ENCODE measurements around the gene GTF3C2. TPM values are rescaled to one million over a fixed set of nuclear protein-coding genes. Genes with fewer than 3 reads are reported as not detected.

GTF3C2 gene
- total and polyA plus RNA-seq, 9 of the 15 experiments (the other 6 are each of a cell fraction or from before 2014, with no cell fraction given), result 35.5 to 96.8 (median 53.0) TPM

DNA sequence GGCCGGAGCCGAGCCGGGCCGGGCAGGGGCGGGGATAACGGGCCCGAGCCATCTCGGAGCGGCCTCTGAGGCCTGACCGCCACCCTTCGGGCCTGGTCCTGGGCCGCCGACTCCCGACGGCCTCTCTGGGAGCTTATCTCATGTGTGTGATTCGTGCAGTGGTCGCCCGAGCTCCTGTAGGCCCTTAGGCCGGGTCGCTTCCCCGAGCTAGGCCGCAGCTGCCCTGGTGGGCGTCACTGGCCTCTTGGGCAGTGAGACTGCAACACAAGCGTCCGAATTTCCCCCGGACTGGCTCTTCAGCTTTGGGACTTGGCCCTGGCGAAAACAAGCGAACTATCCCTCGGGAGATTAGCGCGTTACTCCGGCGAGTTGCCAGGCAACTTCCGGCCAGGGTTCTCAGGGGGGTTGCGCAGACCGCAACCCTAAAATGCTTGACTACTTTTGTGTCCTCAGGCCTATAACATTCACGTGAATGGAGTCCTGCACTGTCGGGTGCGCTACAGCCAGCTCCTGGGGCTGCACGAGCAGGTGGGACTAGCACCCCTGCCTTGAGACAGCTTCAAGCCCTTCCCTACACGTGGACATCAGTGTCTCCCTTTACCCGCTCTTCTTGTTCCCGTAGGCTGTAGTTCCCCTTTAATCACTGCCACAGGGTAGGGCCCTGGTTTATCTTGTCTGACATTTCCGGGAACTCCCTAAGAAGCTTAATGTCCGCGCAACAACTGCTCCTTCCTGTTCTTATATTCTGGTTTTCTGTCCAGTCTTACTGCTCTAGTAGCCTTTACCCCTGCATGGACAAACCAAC is 14.5 kb upstream of the GTF3C2 start (continued):
- TF ChIP-seq, protein P1, sequence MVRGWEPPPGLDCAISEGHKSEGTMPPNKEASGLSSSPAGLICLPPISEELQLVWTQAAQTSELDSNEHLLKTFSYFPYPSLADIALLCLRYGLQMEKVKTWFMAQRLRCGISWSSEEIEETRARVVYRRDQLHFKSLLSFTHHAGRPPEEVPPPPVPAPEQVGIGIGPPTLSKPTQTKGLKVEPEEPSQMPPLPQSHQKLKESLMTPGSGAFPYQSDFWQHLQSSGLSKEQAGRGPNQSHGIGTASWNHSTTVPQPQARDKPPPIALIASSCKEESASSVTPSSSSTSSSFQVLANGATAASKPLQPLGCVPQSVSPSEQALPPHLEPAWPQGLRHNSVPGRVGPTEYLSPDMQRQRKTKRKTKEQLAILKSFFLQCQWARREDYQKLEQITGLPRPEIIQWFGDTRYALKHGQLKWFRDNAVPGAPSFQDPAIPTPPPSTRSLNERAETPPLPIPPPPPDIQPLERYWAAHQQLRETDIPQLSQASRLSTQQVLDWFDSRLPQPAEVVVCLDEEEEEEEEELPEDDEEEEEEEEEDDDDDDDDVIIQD (CRISPR knock-in tag; IDR thresholded peaks at IDR 0.05), result no peak
- TF ChIP-seq FOXA3 (CRISPR knock-in tag; conservative IDR thresholded peaks at IDR 0.05 in 1 of 2, IDR thresholded peaks at IDR 0.05 in 1 of 2) (no peak; a peak in 1 of 4 replicates), PHTF2 (CRISPR knock-in tag; IDR thresholded peaks at IDR 0.05) (no peak), TEAD4 (IDR thresholded peaks at IDR 0.05; ENCODE audit: low read length) (no peak), TEAD4 (CRISPR knock-in tag; IDR thresholded peaks at IDR 0.05; ENCODE audit: borderline replicate concordance) (no peak), ZSCAN32 (CRISPR knock-in tag; IDR thresholded peaks at IDR 0.05) (no peak; the same call in 1 of the 2 replicates), RCOR1 (IDR thresholded peaks at IDR 0.05; ENCODE audit: borderline replicate concordance in 1 of 2, low read depth in 2 of 2, low read length in 2 of 2) (peak in 1 of 2 experiments; percentile 85; a peak in 2 of 4 replicates), PURB (CRISPR knock-in tag; IDR thresholded peaks at IDR 0.05; ENCODE audit: low read depth) (no peak), MITF (IDR thresholded peaks at IDR 0.05) (no peak), NONO (IDR thresholded peaks at IDR 0.05; ENCODE audit: low read depth in 2 of 2, low read length in 1 of 2) (0 out of 4 replicates have a peak, but pooled peaks of 1 of the 2 experiments have one; percentile 10), ZNF146 (CRISPR knock-in tag; IDR thresholded peaks at IDR 0.05; ENCODE audit: unreplicated experiment) (no peak), ZNF311 (CRISPR knock-in tag; IDR thresholded peaks at IDR 0.05) (no peak), NELFE (IDR thresholded peaks at IDR 0.05; ENCODE audit: insufficient read depth, insufficient read length) (no peak), MCM3 (IDR thresholded peaks at IDR 0.05) (no peak)
- TF ChIP-seq, protein P2, sequence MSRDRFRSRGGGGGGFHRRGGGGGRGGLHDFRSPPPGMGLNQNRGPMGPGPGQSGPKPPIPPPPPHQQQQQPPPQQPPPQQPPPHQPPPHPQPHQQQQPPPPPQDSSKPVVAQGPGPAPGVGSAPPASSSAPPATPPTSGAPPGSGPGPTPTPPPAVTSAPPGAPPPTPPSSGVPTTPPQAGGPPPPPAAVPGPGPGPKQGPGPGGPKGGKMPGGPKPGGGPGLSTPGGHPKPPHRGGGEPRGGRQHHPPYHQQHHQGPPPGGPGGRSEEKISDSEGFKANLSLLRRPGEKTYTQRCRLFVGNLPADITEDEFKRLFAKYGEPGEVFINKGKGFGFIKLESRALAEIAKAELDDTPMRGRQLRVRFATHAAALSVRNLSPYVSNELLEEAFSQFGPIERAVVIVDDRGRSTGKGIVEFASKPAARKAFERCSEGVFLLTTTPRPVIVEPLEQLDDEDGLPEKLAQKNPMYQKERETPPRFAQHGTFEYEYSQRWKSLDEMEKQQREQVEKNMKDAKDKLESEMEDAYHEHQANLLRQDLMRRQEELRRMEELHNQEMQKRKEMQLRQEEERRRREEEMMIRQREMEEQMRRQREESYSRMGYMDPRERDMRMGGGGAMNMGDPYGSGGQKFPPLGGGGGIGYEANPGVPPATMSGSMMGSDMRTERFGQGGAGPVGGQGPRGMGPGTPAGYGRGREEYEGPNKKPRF (IDR thresholded peaks at IDR 0.05; ENCODE audit: low read depth, low read length), result no peak
- TF ChIP-seq, protein P3, sequence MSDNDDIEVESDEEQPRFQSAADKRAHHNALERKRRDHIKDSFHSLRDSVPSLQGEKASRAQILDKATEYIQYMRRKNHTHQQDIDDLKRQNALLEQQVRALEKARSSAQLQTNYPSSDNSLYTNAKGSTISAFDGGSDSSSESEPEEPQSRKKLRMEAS (CRISPR knock-in tag; IDR thresholded peaks at IDR 0.05), result peak; percentile 88
- TF ChIP-seq, protein P4, sequence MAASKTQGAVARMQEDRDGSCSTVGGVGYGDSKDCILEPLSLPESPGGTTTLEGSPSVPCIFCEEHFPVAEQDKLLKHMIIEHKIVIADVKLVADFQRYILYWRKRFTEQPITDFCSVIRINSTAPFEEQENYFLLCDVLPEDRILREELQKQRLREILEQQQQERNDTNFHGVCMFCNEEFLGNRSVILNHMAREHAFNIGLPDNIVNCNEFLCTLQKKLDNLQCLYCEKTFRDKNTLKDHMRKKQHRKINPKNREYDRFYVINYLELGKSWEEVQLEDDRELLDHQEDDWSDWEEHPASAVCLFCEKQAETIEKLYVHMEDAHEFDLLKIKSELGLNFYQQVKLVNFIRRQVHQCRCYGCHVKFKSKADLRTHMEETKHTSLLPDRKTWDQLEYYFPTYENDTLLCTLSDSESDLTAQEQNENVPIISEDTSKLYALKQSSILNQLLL (CRISPR knock-in tag; IDR thresholded peaks at IDR 0.05; ENCODE audit: borderline replicate concordance), result no peak
